H9 (cell line): Measurements from ENCODE around the gene TGM2. TPM values are rescaled to one million over a fixed set of nuclear protein-coding genes. Genes with fewer than 3 reads are reported as not detected.

Source experiments
- DNase-seq: peaks from one replicate; pipeline ENCODE4 v3.0.0-alpha.2; 2017
- H2AFZ ChIP-seq: one replicate; pipeline ENCODE4 v1.6.1; 2013; ENCODE audit warnings: mild to moderate bottlenecking, low read length, control low read depth, moderate library complexity
- H2AK5ac ChIP-seq: 2 replicates; pipeline ENCODE4 v1.6.1; 2013; ENCODE audit warnings: low read length, control low read depth, mixed read lengths; ENCODE audit not compliant: insufficient read length
- H2BK120ac ChIP-seq: one replicate; pipeline ENCODE4 v1.6.1; 2013; ENCODE audit warnings: low read depth, mild to moderate bottlenecking, low read length, control low read depth, inconsistent platforms; ENCODE audit not compliant: poor library complexity, severe bottlenecking
- H2BK12ac ChIP-seq: 2 replicates; pipeline ENCODE4 v1.6.1; 2013; ENCODE audit warnings: low read length, control low read depth, mixed read lengths, low read depth; ENCODE audit not compliant: insufficient read length
- H2BK15ac ChIP-seq: 2 replicates; pipeline ENCODE4 v1.6.1; 2013; ENCODE audit warnings: low read depth, low read length, control low read depth
- H2BK20ac ChIP-seq: one replicate; pipeline ENCODE4 v1.6.1; 2013; ENCODE audit warnings: low read depth, mild to moderate bottlenecking, low read length, control low read depth, inconsistent platforms; ENCODE audit not compliant: poor library complexity, severe bottlenecking
- H2BK5ac ChIP-seq: 2 replicates; pipeline ENCODE4 v1.6.1; 2013; ENCODE audit warnings: low read length, control low read depth, mixed read lengths; ENCODE audit not compliant: insufficient read length
- H3K14ac ChIP-seq: 2 replicates; pipeline ENCODE4 v1.6.1; 2013; ENCODE audit warnings: low read length, control low read depth; ENCODE audit not compliant: insufficient read depth
- H3K18ac ChIP-seq: 2 replicates; pipeline ENCODE4 v1.6.1; 2013; ENCODE audit warnings: low read depth, mild to moderate bottlenecking, mixed read lengths, low read length, control low read depth; ENCODE audit not compliant: insufficient read length
- H3K23ac ChIP-seq: 2 replicates; pipeline ENCODE4 v1.6.1; 2013; ENCODE audit warnings: low read length, control low read depth, mixed read lengths, low read depth; ENCODE audit not compliant: insufficient read length
- H3K23me2 ChIP-seq: 2 replicates; pipeline ENCODE4 v1.6.1; 2013; ENCODE audit warnings: low read depth, mild to moderate bottlenecking, mixed read lengths, low read length, control low read depth; ENCODE audit not compliant: insufficient read length, poor library complexity, severe bottlenecking
- H3K27ac ChIP-seq: 2 replicates; pipeline ENCODE4 v1.5.1; 2013; ENCODE audit warnings: low read length, control low read depth, mixed read lengths, low read depth; ENCODE audit not compliant: insufficient read length
- H3K27me3 ChIP-seq: 2 replicates; pipeline ENCODE4 v1.6.1; 2013; ENCODE audit warnings: low read length, control low read depth, inconsistent platforms; ENCODE audit not compliant: insufficient read depth
- H3K4ac ChIP-seq: 2 replicates; pipeline ENCODE4 v1.6.1; 2013; ENCODE audit warnings: low read depth, mild to moderate bottlenecking, control low read depth, inconsistent platforms, low read length, moderate library complexity
- H3K4me1 ChIP-seq: 2 replicates; pipeline ENCODE4 v1.6.1; 2013; ENCODE audit warnings: low read length, control low read depth, inconsistent platforms; ENCODE audit not compliant: insufficient read depth
- H3K4me2 ChIP-seq: 2 replicates; pipeline ENCODE4 v1.6.1; 2013; ENCODE audit warnings: low read length, control low read depth, mixed read lengths; ENCODE audit not compliant: insufficient read length, insufficient read depth
- H3K56ac ChIP-seq: 2 replicates; pipeline ENCODE4 v1.6.1; 2013; ENCODE audit warnings: low read depth, mild to moderate bottlenecking, mixed read lengths, low read length, control low read depth; ENCODE audit not compliant: insufficient read length
- H3K79me1 ChIP-seq: 2 replicates; pipeline ENCODE4 v1.6.1; 2013; ENCODE audit warnings: low read depth, mild to moderate bottlenecking, moderate library complexity, low read length, control low read depth, inconsistent platforms; ENCODE audit not compliant: insufficient read depth, poor library complexity, severe bottlenecking
- H3K79me2 ChIP-seq: 2 replicates; pipeline ENCODE4 v1.6.1; 2013; ENCODE audit warnings: low read length, control low read depth, inconsistent platforms; ENCODE audit not compliant: insufficient read depth
- H3K9ac ChIP-seq: 2 replicates; pipeline ENCODE4 v1.6.1; 2013; ENCODE audit warnings: low read length, control low read depth, mixed read lengths; ENCODE audit not compliant: insufficient read length; ENCODE audit errors: extremely low read depth
- H3K9me3 ChIP-seq: one replicate; pipeline ENCODE4 v1.6.1; 2013; ENCODE audit warnings: low read depth, low read length, inconsistent platforms; ENCODE audit not compliant: control insufficient read depth
- H3T11ph ChIP-seq: one replicate; pipeline ENCODE4 v1.6.1; 2013; ENCODE audit warnings: mild to moderate bottlenecking, low read length, control low read depth, inconsistent platforms
- H4K20me1 ChIP-seq: one replicate; pipeline ENCODE4 v1.6.1; 2013; ENCODE audit not compliant: control insufficient read depth, insufficient read length, insufficient read depth
- H4K5ac ChIP-seq: 2 replicates; pipeline ENCODE4 v1.6.1; 2013; ENCODE audit warnings: low read depth, mild to moderate bottlenecking, mixed read lengths, low read length, control low read depth; ENCODE audit not compliant: insufficient read length
- H4K8ac ChIP-seq: replicated peaks from 2 replicates; pipeline ENCODE4 v1.6.1; 2013; ENCODE audit warnings: low read length, control low read depth, mixed read lengths, low read depth; ENCODE audit not compliant: insufficient read length
- H4K91ac ChIP-seq: 2 replicates; pipeline ENCODE4 v1.6.1; 2013; ENCODE audit warnings: low read depth, mild to moderate bottlenecking, moderate library complexity, mixed read lengths, low read length, control low read depth; ENCODE audit not compliant: insufficient read length
- H3K27ac Mint-ChIP-seq, 3 experiments: 2 replicates in 2 of 3; 3 replicates in 1 of 3; pipeline ENCODE4 v1.8.0; 2020 to 2021; ENCODE audit warnings: mixed read lengths in 3 of 3, mild to moderate bottlenecking in 1 of 3, moderate library complexity in 1 of 3
- H3K27me3 Mint-ChIP-seq: 2 replicates; pipeline ENCODE4 v1.8.0; 2021; ENCODE audit warnings: low read depth, mild to moderate bottlenecking, moderate library complexity, mixed read lengths
- H3K36me3 Mint-ChIP-seq, 3 experiments: 2 replicates in 2 of 3; 3 replicates in 1 of 3; pipeline ENCODE4 v1.8.0; 2020 to 2021; ENCODE audit warnings: low read depth in 3 of 3, mixed read lengths in 3 of 3; ENCODE audit not compliant: insufficient read depth in 1 of 3
- H3K4me1 Mint-ChIP-seq, 2 experiments: 2 replicates each; pipeline ENCODE4 v1.8.0; 2020; ENCODE audit warnings: mixed read lengths in 2 of 2
- H3K4me3 Mint-ChIP-seq, 2 experiments: 2 replicates in 1 of 2; 3 replicates in 1 of 2; pipeline ENCODE4 v1.8.0; 2020 to 2021; ENCODE audit warnings: mild to moderate bottlenecking in 2 of 2, mixed read lengths in 2 of 2, moderate library complexity in 1 of 2
- H3K9me3 Mint-ChIP-seq, 2 experiments: 2 replicates in 1 of 2; 3 replicates in 1 of 2; pipeline ENCODE4 v1.8.0; 2020; ENCODE audit warnings: mild to moderate bottlenecking in 2 of 2, mixed read lengths in 2 of 2, moderate library complexity in 1 of 2
- CTCF ChIP-seq: fragments of 200-600 bp; sonication (generic); conservative IDR thresholded peaks from 3 replicates; pipeline ENCODE4 v1.8.0; 2021; ENCODE audit warnings: antibody characterized with exemption, mild to moderate bottlenecking
- WGBS: extraction: QIAGEN DNeasy Blood & Tissue Kit; methylation state at CpG from one replicate; pipeline ENCODE4 v1.1.7; 2013; ENCODE audit warnings: missing lambda C conversion rate, low lambda C conversion rate, mixed read lengths; ENCODE audit not compliant: insufficient read length; ENCODE audit errors: extremely low coverage; 5-methylcytosine and 5-hydroxymethylcytosine counted together
- total RNA-seq: library from RNA; stranded (reverse); gene quantifications from 2 replicates; pipeline ENCODE4 v1.2.1, GENCODE V29; 2021

The TGM2 gene
- total RNA-seq, 1 experiment from 2014 or later = 1.1 TPM

GRCh38 chr20:38165966-38166702 lies 1.1 kb upstream of the TGM2 start:
- Histone ChIP-seq H3K27ac (no peak overlapping the region), H3K9ac (no peak overlapping the region), H4K5ac (no peak overlapping the region), H3K4me2 (no peak overlapping the region), H3K79me2 (no peaks in the 10 kb centered on the region), H3K4ac (no peak overlapping the region), H4K91ac (no peak overlapping the region), H3K79me1 (no peaks in the 10 kb centered on the region), H2BK12ac (no peak overlapping the region), H3K4me1 (no peaks in the 10 kb centered on the region), H3K18ac (no peak overlapping the region), H3K14ac (no peak overlapping the region; the same call in 1 of the 2 replicates), H2BK20ac (no peak overlapping the region), H2AK5ac (no peak overlapping the region), H3T11ph (no peak overlapping the region), H3K23me2 (peaks cover 4% of the 10 kb centered on the region), H2BK120ac (no peak overlapping the region), H3K23ac (no peak overlapping the region), H3K9me3 (no peaks in the 10 kb centered on the region), H2BK15ac (no peak overlapping the region), H2BK5ac (no peak overlapping the region), H3K56ac (no peak overlapping the region), H4K20me1 (no peaks in the 10 kb centered on the region), H3K27me3 (no peaks in the 10 kb centered on the region), H2AFZ (no peak overlapping the region), H4K8ac (no peak overlapping the region)
- no peak overlapping the region for H3K27ac Mint-ChIP-seq
- no CpG with 5 or more reads among the region's 11 CpGs for WGBS
- H3K27me3 Mint-ChIP-seq = peaks cover 9% of the 10 kb centered on the region
- DNase-seq = no peak
- H3K36me3 Mint-ChIP-seq = no peaks in the 10 kb centered on the region
- H3K9me3 Mint-ChIP-seq = peaks cover 0 to 2% of the 10 kb centered on the region in 2 experiments; a peak in 1 of 5 replicates
- peaks cover 8 to 11% of the 10 kb centered on the region in 2 experiments; a peak in 3 of 4 replicates for H3K4me1 Mint-ChIP-seq
- no peak overlapping the region; a peak in 1 of 5 replicates for H3K4me3 Mint-ChIP-seq
- no peak for TF ChIP-seq CTCF
